ENCODE results near the gene TMEM38B. TPM values are rescaled to one million over a fixed set of nuclear protein-coding genes. Genes with fewer than 3 reads are reported as not detected.
A peak's percentile ranks its signal among the peaks of the same experiment; 100 is the strongest.

Gene TMEM38B
- 11.9 and 13.8 TPM in 2 replicates for total RNA-seq

- peak within 1 kb of the TSS; percentile 87 for H3K4me3 Mint-ChIP-seq
- H3K27ac Mint-ChIP-seq = peak within 1 kb of the TSS; percentile 61
- intact Hi-C loops (cut with micrococcal nuclease) = loop anchor here (1.0 to 10.0 kb wide), 9 partner anchors 24 to 948 kb away; partner anchors contain the start of genes FKTN, NIPSNAP3A and SLC44A1
- peaks cover 24% of the 10 kb centered on the region for H3K27me3 Mint-ChIP-seq (ENCODE audit: insufficient read depth)
- H3K4me1 Mint-ChIP-seq (ENCODE audit: low read depth) = peaks cover 26% of the 10 kb centered on the region
- no peaks in the 10 kb centered on the region for H3K36me3 Mint-ChIP-seq (ENCODE audit: low read depth)
- DNase-seq (ENCODE audit: low spot score) = peak; percentile 77
- H3K9me3 Mint-ChIP-seq = no peaks in the 10 kb centered on the region
Observed at GRCh38 chr9:105694190-105694847, at the start of gene TMEM38B. Gene TMEM38B, plus strand, starts transcription at chr9:105694541. Its CDS starts 120 bp downstream, at chr9:105694661.

- intact Hi-C loops (cut with micrococcal nuclease) = no loop called here
- Mint-ChIP-seq H3K36me3 (ENCODE audit: low read depth) (no peaks in the 10 kb centered on the region), H3K27ac (no peak overlapping the region)
Observed at GRCh38 chr9:105646879-105647594, 47.3 kb upstream of the TMEM38B start.

GRCh38 chr9:105647595-105648349 lies 46.6 kb upstream of the TMEM38B start:
- intact Hi-C loops (cut with micrococcal nuclease) = no loop called here
- no peak for DNase-seq (ENCODE audit: low spot score)

More at GRCh38 chr9:105646879-105647594, 47.3 kb upstream of the TMEM38B start:
- no peak for DNase-seq (ENCODE audit: low spot score)
- Mint-ChIP-seq H3K27me3 (ENCODE audit: insufficient read depth) (peaks cover 2% of the 10 kb centered on the region), H3K4me3 (no peak overlapping the region), H3K9me3 (no peaks in the 10 kb centered on the region), H3K4me1 (ENCODE audit: low read depth) (no peaks in the 10 kb centered on the region)

GRCh38 chr9:105651806-105652205 lies 42.5 kb upstream of the TMEM38B start:
- H3K9me3 Mint-ChIP-seq = no peaks in the 10 kb centered on the region
- H3K4me1 Mint-ChIP-seq (ENCODE audit: low read depth) = peaks cover 5% of the 10 kb centered on the region
- no peak overlapping the region for H3K27ac Mint-ChIP-seq
- DNase-seq (ENCODE audit: low spot score) = no peak
- peaks cover 24% of the 10 kb centered on the region for H3K27me3 Mint-ChIP-seq (ENCODE audit: insufficient read depth)
- intact Hi-C loops (cut with micrococcal nuclease) = no loop called here
- H3K36me3 Mint-ChIP-seq (ENCODE audit: low read depth) = no peaks in the 10 kb centered on the region
- H3K4me3 Mint-ChIP-seq = no peak overlapping the region

More at GRCh38 chr9:105647595-105648349, 46.6 kb upstream of the TMEM38B start:
- H3K4me3 Mint-ChIP-seq = no peak overlapping the region
- peaks cover 2% of the 10 kb centered on the region for H3K27me3 Mint-ChIP-seq (ENCODE audit: insufficient read depth)
- no peak overlapping the region for H3K27ac Mint-ChIP-seq
- no peaks in the 10 kb centered on the region for H3K4me1 Mint-ChIP-seq (ENCODE audit: low read depth)
- no peaks in the 10 kb centered on the region for H3K36me3 Mint-ChIP-seq (ENCODE audit: low read depth)
- H3K9me3 Mint-ChIP-seq = no peaks in the 10 kb centered on the region

GRCh38 chr9:105656131-105656921 lies 38.0 kb upstream of the TMEM38B start:
- H3K4me1 Mint-ChIP-seq (ENCODE audit: low read depth) = peaks cover 8% of the 10 kb centered on the region
- intact Hi-C loops (cut with micrococcal nuclease) = loop anchor here (1.0 kb wide), 1 partner anchor 63 kb away; no protein-coding TSS in a partner anchor
- no peak overlapping the region for H3K27ac Mint-ChIP-seq
- no peaks in the 10 kb centered on the region for H3K9me3 Mint-ChIP-seq
- H3K4me3 Mint-ChIP-seq = peak overlapping the region; percentile 71
- no peak for DNase-seq (ENCODE audit: low spot score)
- H3K27me3 Mint-ChIP-seq (ENCODE audit: insufficient read depth) = peaks cover 37% of the 10 kb centered on the region
- no peaks in the 10 kb centered on the region for H3K36me3 Mint-ChIP-seq (ENCODE audit: low read depth)

GRCh38 chr9:105658351-105658750 lies 36.0 kb upstream of the TMEM38B start:
- H3K27ac Mint-ChIP-seq = no peak overlapping the region
- DNase-seq (ENCODE audit: low spot score) = no peak
- H3K36me3 Mint-ChIP-seq (ENCODE audit: low read depth) = no peaks in the 10 kb centered on the region
- H3K9me3 Mint-ChIP-seq = no peaks in the 10 kb centered on the region
- no peak overlapping the region for H3K4me3 Mint-ChIP-seq
- intact Hi-C loops (cut with micrococcal nuclease) = no loop called here
- peaks cover 8% of the 10 kb centered on the region for H3K4me1 Mint-ChIP-seq (ENCODE audit: low read depth)
- peaks cover 39% of the 10 kb centered on the region for H3K27me3 Mint-ChIP-seq (ENCODE audit: insufficient read depth)

GRCh38 chr9:105661011-105661410 lies 33.3 kb upstream of the TMEM38B start:
- H3K4me3 Mint-ChIP-seq = no peak overlapping the region
- no peaks in the 10 kb centered on the region for H3K9me3 Mint-ChIP-seq
- DNase-seq (ENCODE audit: low spot score) = no peak
- H3K4me1 Mint-ChIP-seq (ENCODE audit: low read depth) = peaks cover 8% of the 10 kb centered on the region
- H3K36me3 Mint-ChIP-seq (ENCODE audit: low read depth) = no peaks in the 10 kb centered on the region
- intact Hi-C loops (cut with micrococcal nuclease) = no loop called here
- H3K27me3 Mint-ChIP-seq (ENCODE audit: insufficient read depth) = peaks cover 22% of the 10 kb centered on the region
- H3K27ac Mint-ChIP-seq = no peak overlapping the region

- H3K4me3 Mint-ChIP-seq = no peak within 1 kb of the TSS
- no peak within 1 kb of the TSS for H3K27ac Mint-ChIP-seq
- no peak for DNase-seq (ENCODE audit: low spot score)
- H3K9me3 Mint-ChIP-seq = no peaks in the 10 kb centered on the region
- no peaks in the 10 kb centered on the region for H3K36me3 Mint-ChIP-seq (ENCODE audit: low read depth)
- H3K27me3 Mint-ChIP-seq (ENCODE audit: insufficient read depth) = peaks cover 14% of the 10 kb centered on the region
- no peaks in the 10 kb centered on the region for H3K4me1 Mint-ChIP-seq (ENCODE audit: low read depth)
- intact Hi-C loops (cut with micrococcal nuclease) = no loop called here
Observed at GRCh38 chr9:105662184-105663104, 31.9 kb upstream of the TMEM38B start, which contains the start of gene TAL2. Gene TAL2, plus strand, starts transcription at chr9:105662457. Its CDS starts 40 bp downstream, at chr9:105662497.

GRCh38 chr9:105663914-105664313 lies 30.4 kb upstream of the TMEM38B start:
- Mint-ChIP-seq H3K4me3 (no peak overlapping the region), H3K27me3 (ENCODE audit: insufficient read depth) (peaks cover 3% of the 10 kb centered on the region), H3K27ac (no peak overlapping the region), H3K4me1 (ENCODE audit: low read depth) (no peaks in the 10 kb centered on the region), H3K9me3 (no peaks in the 10 kb centered on the region), H3K36me3 (ENCODE audit: low read depth) (no peaks in the 10 kb centered on the region)
- intact Hi-C loops (cut with micrococcal nuclease) = no loop called here
- DNase-seq (ENCODE audit: low spot score) = no peak

GRCh38 chr9:105667867-105668266 lies 26.5 kb upstream of the TMEM38B start:
- H3K27me3 Mint-ChIP-seq (ENCODE audit: insufficient read depth) = peaks cover 7% of the 10 kb centered on the region
- no peaks in the 10 kb centered on the region for H3K4me1 Mint-ChIP-seq (ENCODE audit: low read depth)
- H3K9me3 Mint-ChIP-seq = no peaks in the 10 kb centered on the region
- no peak overlapping the region for H3K27ac Mint-ChIP-seq
- H3K36me3 Mint-ChIP-seq (ENCODE audit: low read depth) = no peaks in the 10 kb centered on the region
- intact Hi-C loops (cut with micrococcal nuclease) = no loop called here
- no peak for DNase-seq (ENCODE audit: low spot score)
- H3K4me3 Mint-ChIP-seq = no peak overlapping the region

GRCh38 chr9:105670315-105670714 lies 24.0 kb upstream of the TMEM38B start:
- H3K4me1 Mint-ChIP-seq (ENCODE audit: low read depth) = no peaks in the 10 kb centered on the region
- no peak for DNase-seq (ENCODE audit: low spot score)
- H3K9me3 Mint-ChIP-seq = no peaks in the 10 kb centered on the region
- intact Hi-C loops (cut with micrococcal nuclease) = no loop called here
- H3K27me3 Mint-ChIP-seq (ENCODE audit: insufficient read depth) = peaks cover 9% of the 10 kb centered on the region
- no peak overlapping the region for H3K27ac Mint-ChIP-seq
- no peak overlapping the region for H3K4me3 Mint-ChIP-seq
- H3K36me3 Mint-ChIP-seq (ENCODE audit: low read depth) = no peaks in the 10 kb centered on the region
